NCI-H2029 (cell line): Measurements from ENCODE around the gene LRRC75A.
"Not testable (repeated sequence)": the region's sequence is repeated elsewhere in the genome, so short reads cannot be mapped to it uniquely, and the experiment has no call there.

ENCODE experiments used
- DNase-seq: peaks from one replicate; lab custom pipeline; 2025; lab: John Stamatoyannopoulos, UW

LRRC75A gene

DNA sequence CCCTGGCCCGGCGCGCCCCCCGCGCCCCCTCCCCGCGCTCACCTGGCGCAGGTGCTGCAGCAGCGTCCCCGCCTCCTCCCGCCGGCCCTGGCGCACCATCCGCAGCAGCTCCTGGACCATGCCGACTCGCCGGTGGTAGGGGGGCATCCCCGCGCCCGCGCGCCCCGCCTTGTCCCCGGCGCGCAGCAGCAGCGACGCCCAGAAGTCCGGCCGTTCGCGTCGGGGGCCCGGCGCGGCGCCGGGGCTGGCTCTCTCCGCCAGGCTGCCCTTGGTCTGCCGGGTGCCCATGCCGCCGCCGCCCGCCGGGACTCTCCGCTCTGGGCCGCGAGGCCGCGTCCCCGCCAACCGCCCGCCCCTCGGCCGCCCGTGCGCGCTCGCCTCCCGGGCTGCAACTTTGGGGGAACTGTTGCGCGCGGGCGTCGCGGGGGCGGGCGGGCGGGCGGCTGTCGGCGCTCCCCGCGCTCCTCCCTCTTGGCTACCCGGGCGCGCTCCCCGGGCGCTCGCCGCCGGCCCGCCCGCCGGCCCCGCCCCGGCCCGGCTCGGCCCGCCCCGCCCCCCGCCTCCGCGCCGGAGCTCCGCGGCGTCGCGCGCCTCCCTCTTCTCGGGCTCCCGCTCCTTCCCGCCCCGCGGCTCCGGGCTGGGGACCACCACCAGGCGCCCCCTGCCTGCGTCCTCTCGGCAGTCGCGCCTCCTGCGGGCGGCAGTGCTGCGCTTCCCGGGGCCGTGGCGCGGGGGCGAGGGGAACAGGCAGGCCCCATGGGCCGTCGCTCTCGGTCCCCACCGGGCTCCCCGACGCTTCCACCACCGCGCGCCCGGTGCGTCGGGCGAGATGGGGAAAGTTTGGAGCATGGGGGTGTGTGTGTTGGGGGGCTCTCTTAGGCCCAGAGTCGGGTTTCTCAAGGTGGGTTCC is at the start of gene LRRC75A:
Gene LRRC75A, minus strand, starts transcription at position 491 of the 910 bp plus-strand sequence. Its CDS starts 203 bp downstream, at position 288.
- DNase-seq = no peak

- DNase-seq = no peak
Observed at GRCh38 chr17:16537130-16537458, 45.1 kb upstream of the LRRC75A start.

- DNase-seq = no peak
Observed at GRCh38 chr17:16534236-16534635, 42.2 kb upstream of the LRRC75A start.

GRCh38 chr17:16529906-16530305 is 37.9 kb upstream of the LRRC75A start:
- no peak for DNase-seq

DNA sequence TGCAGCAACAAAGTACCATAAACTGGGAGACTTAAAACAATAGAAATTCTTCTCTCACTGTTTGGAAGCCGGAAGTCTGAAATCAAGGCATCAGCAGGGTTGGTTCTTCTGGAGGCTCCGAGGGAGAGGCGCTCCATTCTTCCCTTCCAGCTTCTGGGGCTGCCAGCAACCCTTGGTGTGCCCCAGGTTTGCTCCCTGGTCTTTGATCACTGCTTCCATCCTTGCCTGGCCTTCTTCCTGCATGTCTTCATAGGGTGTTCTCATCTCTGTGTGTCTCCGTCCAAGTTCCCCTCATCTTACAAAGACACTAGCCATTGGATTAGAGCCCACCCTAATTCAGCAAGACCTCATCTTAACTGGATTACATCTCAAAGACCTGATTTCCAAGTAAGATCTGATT is 35.3 kb upstream of the LRRC75A start:
- DNase-seq = no peak

DNA sequence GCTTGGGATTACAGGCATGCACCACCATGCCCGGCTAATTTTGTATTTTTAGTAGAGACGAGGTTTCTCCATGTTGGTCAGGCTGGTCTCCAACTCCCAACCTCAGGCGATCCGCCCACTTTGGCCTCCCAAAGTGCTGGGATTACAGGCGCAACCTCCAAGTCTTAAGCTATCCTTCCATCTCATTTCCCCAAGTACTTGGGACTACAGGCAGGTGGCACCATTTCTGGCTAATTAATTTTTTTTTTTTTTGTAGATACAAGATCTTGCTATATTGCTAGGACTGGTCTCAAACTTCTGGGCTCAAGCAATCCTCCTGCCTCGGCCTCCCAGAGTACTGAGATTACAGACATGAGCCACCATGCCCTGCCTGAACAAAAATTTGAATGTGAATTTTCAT is 33.6 kb upstream of the LRRC75A start:
- not testable (repeated sequence) for DNase-seq

DNA sequence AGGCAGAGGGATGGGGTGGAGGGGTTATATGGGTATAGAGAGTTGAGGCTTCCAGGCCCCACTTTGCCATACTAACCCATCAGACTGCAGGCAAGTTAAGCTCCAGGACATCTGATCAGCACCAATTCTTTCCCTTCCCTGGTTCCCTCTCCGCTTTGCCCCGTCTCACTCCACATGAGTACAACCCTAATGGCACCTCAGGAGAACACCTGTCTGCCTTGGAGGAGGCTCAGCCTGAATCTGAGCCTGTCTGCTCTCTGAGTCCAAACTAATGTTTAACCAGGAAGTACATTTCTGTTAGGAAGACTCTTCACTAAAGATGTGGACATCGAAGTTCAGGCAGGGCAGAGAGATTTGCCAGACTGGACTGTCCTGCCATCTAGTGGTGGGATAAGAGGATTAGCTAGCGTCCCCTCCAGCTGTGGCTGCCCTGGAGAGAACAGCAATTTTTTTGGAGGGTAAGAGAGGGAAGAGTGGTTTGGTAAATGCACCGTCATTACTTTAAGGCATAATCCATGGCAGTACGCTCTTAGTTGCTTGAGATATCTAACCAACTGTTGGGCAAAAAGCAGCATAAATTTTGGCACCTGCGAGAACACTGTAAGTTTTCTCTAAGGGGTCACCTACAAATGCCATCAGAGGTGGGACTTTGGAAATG is 29.2 kb upstream of the LRRC75A start:
- DNase-seq = peak; percentile 36

- DNase-seq = no peak
Observed at GRCh38 chr17:16519021-16519420, 27.0 kb upstream of the LRRC75A start.

DNA sequence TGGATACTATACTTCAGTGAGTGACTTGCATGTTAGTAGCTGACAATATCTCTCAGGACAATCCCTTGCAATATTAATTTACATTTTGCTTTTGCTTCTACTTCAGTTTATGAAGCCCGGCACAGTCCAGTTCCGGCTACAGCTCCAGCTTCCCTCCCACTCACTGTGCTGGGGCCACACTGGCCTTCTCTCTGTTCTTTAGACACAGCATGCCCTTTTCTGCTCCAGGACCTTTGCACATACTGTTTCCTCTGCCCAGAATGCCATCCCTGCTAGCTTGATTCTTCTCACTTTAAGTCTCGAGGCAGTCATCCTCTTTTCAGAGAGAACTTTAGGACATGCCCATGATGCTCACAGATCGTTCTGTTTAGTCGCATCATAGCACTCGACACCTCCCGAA is 25.5 kb upstream of the LRRC75A start:
- no peak for DNase-seq

- no peak for DNase-seq
Observed at GRCh38 chr17:16516594-16517051, 24.6 kb upstream of the LRRC75A start.

GRCh38 chr17:16515933-16516332 is 23.9 kb upstream of the LRRC75A start:
- no peak for DNase-seq

DNA sequence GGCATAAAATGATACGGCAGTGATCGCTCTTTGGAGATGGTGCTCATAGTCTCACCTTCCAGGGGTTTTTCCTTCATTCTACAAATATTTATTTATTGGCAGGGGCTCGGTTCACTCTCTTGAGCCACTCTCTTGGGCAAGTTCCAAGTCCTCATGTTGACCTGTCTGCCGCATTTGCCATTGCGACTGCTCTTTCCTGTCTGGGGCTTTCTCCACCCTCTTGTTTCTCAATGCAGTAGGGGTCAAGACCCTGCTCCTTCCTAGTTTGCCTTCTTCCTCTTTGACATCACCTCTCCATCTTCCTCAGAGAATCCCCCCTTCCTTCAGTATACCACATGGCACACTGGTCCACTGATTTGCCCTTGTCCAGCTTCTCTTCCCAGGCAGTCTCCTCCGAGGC is 21.9 kb upstream of the LRRC75A start:
- no peak for DNase-seq

DNA sequence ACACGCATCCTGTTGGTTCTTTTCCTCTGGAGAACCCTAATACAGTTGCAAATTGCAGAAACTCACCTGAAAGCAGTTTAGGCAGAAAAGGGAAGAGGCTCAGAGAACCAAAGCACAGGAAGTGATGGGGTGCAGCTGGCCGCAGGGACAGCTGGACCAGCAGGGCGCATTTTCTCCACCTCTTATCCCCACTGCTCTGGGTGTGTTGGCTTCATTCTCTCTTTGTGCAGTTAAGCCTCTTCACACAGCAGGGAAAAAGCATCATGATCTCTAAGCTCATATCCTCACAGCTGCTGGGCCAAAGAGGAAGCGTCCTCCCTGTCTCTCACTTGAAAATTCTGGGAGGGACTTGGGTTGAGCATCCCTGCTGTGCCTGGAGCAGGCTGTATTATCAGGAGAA is 20.0 kb upstream of the LRRC75A start:
- no peak for DNase-seq

DNA sequence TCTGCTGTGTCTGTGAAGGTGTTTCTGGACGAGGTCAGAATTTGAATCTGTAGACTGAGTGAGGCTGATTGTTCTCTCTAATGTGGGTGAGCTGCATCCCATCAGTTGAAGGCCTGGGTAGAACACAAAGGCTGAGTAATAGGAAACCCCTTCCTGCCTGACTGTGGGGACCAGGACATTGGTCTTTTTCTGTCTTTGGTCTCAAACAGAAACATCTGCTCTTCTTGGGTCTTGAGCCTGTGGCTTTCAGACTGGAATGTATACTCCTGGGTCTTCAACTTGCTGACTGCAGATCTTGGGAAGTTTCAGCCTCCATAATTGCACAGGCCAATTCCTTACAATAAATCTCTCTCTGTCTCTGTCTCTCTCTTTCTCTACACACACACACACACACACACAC is 19.6 kb upstream of the LRRC75A start:
- no peak for DNase-seq

DNA sequence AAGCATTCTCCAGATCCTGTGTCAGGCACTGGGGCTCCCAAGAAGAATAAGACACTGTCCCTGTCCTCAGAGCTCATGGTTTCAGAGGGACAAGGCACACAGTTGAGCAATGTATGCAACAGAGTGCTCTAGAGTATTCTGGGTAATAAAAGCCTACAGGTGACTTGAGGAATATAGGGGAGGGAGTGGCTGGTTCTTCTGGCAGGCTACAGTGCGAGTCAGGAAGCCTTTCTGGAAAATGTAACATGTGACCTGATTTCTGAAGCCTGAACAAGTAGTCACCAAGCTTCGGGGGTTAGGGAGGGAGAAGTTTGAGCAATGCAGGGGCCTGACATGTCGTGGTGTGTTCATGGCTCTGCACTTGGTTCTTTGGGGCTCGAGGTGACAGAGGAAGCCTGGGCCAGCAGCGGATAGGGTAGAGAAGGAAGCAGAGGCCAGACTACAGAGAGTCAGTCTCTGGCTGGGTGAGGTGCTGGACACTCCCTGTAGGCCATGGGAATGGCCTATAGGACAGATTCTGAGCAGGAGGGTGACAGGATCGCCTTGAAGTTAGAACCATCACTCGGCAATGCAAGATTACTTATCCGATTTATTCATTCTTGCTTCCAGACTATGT is 16.0 kb upstream of the LRRC75A start:
- DNase-seq = no peak

GRCh38 chr17:16506188-16506587 is 14.2 kb upstream of the LRRC75A start:
- DNase-seq = no peak

- no peak for DNase-seq
Observed at GRCh38 chr17:16504984-16505383, 13.0 kb upstream of the LRRC75A start.

DNA sequence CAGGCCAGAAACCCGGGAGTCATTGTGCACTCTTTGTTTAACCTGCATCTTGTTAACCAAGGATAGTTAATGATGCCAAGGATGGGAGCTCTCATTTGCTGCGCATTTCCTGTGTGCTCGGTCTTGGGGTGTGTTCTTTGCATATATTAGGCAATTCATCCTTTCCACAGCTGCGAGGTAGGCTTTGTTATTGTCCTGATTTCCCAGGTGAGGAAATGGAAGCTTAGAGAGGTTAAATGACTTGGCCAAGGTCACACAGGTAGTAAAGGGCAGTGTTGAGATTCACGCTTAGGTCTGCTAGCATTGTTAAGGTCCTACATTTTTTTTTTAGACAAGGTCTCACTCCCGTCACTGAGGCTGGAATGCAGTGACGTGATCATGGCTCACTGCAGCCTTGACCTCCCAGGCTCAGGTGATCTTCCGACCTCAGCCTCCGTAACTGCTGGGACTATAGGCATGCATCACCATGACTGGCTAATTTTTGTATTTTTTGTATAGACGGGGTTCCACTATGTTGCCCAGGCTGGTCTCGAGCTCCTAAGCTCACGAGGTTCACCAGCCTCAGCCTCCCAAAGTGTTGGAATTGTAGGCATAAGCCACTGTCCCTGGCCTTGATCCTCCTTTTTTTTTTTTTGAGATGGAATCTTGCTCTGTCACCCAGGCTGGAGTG is 5.0 kb upstream of the LRRC75A start:
- no peak for DNase-seq

- no peak for DNase-seq
Observed at GRCh38 chr17:16495980-16496819, 4.2 kb upstream of the LRRC75A start.

- no peak for DNase-seq
Observed at GRCh38 chr17:16495561-16495960, 3.6 kb upstream of the LRRC75A start.

DNA sequence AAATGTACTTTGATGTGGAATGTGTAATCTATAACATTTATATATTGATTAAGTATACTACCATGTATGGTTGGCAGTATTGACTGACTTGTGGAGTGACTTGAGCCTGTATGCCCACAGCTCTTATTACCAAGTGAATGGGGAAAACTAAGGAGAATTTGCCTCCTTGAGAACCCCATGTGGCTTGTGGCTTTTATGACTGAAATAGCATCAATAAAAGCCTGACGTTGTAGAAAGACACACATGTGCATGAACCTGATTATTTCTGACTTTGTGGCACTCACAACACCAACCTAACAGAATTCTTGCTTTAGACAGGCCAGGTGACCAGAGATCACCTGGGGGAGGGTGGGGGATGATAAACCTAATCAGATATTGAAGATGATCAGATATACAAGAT is 2.1 kb upstream of the LRRC75A start:
- no peak for DNase-seq
